HG03280 (cell line): ENCODE data around the gene ZNF593OS.

Experiments
- ATAC-seq: cut with Tn5 transposase; IDR thresholded peaks from one replicate; pipeline ENCODE4 v1.9.1; 2021; ENCODE audit warnings: mild to moderate bottlenecking, moderate library complexity; ENCODE audit not compliant: unreplicated experiment

The ZNF593OS gene

GRCh38 chr1:26171084-26172072 is at the start of gene ZNF593OS:
Gene ZNF593OS (minus strand): TSS chr1:26171832. CDS start chr1:26171661, 171 bp downstream.
- ATAC-seq = no peak

DNA sequence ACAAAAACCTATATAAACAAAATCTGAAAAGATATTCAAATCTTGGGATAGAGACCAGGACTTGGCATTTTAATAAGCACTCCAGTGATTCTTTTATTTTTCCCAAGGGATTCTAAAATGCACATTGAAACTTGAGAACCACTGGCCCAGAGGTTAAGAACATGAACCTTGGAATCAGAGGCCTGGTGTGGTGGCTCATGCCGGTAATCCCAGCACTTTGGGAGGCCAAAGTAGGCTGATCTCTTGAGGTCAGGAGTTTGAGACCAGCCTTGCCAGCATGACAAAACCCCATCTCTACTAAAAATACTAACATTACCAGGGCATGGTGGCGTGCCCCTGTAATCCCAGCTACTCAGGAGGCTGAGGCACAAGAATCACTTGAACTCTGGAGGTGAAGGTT is 49.5 kb upstream of the ZNF593OS start:
- no peak for ATAC-seq

DNA sequence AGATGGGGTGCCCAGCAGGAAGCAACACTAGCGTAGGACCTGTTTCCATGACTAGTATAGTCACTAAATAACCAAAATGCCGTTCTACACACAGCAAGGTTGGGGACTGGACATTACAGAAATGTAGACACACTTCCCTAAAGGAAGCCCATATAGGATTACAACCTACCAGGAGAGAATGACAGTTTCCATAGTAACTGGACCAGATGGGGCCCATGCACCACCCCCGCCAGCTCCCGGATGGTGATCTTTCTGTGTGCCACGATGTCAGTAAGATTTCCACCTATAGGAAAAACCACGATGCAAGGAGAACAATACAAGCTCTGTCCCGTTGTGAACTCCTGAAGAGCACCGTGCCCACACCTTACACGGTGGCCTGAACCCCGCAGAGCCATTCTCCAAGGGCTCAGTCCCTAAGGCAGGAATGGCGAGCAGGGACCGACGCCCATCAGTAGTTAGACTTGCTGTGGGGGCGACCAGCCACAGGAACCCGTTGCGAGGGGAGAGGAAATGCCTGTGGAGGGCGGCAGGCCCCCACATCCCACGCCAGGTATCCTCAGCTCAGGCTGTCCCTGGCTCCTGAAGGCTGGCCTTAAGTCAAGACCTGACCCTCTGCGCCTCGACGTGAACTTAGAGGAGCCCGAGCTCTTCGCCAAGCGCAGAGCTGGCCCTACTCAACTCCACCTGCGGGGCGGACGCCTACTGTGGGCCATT is 48.7 kb upstream of the ZNF593OS start:
- no peak for ATAC-seq

- ATAC-seq = no peak
Measured at GRCh38 chr1:26218906-26219494, 47.4 kb upstream of the ZNF593OS start.

- ATAC-seq = no peak
Measured at GRCh38 chr1:26215246-26215645, 43.6 kb upstream of the ZNF593OS start.

GRCh38 chr1:26213335-26213905 is 41.8 kb upstream of the ZNF593OS start:
- ATAC-seq = no peak

DNA sequence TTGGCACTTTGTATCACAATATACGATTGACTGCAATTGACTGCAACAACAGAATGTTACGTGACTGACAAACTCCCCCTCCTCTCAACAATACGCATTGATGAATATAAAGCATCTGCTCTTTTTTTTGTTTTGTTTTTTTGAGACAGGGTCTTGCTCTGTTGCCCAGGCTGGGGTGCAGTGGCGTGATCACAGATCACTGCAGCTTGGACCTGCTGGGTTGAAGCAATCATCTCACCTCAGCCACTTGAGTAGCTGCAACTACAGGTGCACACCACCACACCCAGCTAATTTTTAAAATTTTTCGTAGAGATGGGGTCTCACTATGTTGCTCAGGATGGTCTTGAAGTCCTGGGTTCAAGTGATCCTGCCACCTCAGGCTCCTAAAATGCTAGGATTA is 41.1 kb upstream of the ZNF593OS start:
- no peak for ATAC-seq

DNA sequence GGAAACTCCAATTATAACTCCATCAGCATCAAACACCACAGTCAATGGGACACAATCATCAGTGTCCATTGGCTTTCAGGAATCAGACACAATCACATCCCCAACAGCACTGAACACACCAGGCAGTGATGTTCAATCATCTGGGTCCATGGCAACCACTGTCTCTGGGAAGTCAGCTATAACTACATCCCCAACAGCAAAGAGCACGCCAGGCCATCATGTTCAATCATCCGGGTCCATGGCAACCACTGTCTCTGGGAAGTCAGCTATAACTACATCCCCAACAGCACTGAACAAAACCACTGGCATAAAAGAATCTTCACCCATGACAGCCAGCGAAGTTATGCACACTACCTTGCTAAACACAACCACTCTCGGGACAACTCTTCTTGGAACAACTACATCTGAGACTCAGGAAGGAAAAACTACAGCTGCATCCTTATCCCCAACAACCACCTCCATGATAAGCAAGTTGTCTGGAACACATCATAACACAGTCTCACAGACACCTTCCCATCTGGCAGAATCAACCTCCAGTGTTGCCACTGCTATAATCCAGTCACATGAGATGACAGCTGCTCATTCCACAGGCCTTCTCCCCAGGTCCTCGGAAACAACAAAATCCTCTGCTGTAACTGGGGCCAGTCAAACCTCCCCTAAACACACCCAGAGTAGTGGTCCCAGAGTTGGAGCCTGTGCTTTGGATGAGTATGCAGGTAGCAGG is 38.7 kb upstream of the ZNF593OS start:
- ATAC-seq = no peak

GRCh38 chr1:26203642-26204318 is 32.1 kb upstream of the ZNF593OS start:
- ATAC-seq = no peak

- ATAC-seq = no peak
Measured at GRCh38 chr1:26200413-26200812, 28.8 kb upstream of the ZNF593OS start.

DNA sequence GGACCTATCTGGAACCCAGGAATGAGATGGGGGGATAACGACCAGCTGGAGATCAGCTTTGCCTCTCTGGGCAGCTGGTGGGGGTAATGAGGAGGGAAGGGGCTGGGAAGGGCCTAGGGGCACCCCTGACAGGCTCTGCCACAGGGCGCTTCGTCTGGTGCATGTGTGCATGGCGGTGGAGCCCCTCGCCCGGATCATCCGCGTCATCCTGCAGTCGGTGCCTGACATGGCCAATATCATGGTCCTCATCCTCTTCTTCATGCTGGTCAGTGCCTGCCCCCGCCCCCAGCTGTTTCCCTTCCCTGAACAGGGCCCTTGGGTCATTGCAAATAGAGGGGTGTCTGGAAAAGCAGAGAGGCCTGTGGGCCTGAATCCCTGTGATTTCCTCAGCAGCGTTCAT is 26.2 kb upstream of the ZNF593OS start:
- no peak for ATAC-seq

GRCh38 chr1:26197301-26197700 is 25.7 kb upstream of the ZNF593OS start:
- no peak for ATAC-seq

DNA sequence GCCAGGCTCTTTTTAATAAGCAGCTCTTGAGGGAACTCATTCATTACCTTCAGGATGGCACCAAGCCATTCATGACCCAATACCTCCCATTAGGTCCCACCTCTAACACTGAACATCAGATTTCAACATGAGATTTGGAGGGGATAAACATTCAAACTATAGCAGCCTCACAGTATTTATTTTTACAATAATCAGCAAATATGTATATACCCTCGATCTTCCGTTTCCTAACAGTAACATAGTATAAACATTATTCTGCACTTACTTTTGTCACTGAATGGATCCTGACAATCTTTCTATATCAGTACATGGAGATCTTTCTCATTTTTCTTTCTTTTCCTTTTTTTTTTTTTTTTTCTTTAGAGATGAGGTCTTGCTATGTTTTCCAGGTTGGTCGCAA is 24.2 kb upstream of the ZNF593OS start:
- ATAC-seq = no peak

- ATAC-seq = no peak
Measured at GRCh38 chr1:26191739-26192138, 20.1 kb upstream of the ZNF593OS start.

GRCh38 chr1:26190373-26190987 is 18.8 kb upstream of the ZNF593OS start, which contains the start of gene CATSPER4:
Gene CATSPER4 (plus strand): TSS chr1:26190602. CDS start chr1:26190628, 26 bp downstream.
- no peak for ATAC-seq

GRCh38 chr1:26189751-26190275 is 18.2 kb upstream of the ZNF593OS start:
- ATAC-seq = no peak

DNA sequence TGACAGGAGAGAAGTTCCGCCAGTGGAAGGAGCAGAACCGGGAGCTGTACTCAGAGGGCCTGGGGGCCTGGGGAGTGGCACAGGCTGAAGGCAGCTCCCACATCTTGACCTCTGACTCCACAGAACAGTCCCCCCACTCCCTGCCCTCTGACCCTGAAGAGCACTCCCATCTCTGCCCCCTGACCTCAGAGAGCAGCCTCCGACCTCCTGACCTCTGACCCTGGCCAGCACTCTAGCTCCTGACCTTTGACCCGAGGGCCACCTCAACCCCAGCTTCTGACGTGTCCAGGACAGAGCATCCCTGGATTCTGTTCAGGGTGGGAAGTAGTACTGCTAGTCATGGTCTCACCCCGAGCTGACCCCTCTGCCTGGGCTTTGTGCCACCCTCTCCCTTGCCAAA is 17.7 kb upstream of the ZNF593OS start:
- ATAC-seq = no peak

DNA sequence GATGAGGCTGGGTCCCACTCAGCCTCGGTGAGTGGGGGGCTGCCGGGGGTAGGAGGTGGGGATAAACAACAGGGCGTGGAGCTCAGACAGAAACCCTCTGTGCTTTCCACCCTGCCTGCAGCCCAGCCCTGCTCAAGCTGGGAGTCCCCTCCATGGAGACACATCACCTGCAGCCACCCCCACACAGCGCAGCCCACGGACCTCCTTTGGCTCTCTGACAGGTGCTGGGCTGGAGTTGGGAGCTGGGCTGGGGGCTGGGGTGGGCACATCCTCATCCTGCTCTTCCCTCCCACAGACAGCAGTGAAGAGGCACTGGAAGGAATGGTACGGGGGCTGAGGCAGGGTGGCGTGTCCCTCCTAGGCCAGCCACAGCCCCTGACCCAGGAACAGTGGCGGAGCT is 16.8 kb upstream of the ZNF593OS start:
- no peak for ATAC-seq

GRCh38 chr1:26187882-26188281 is 16.2 kb upstream of the ZNF593OS start:
- no peak for ATAC-seq
